ENCODE data around the gene TMEM80.
A peak's percentile ranks its signal among the peaks of the same experiment; 100 is the strongest.

The TMEM80 gene

GRCh38 chr11:724778-725386 lies 29.3 kb downstream of the TMEM80 start:
- Histone ChIP-seq H2AFZ (ENCODE audit: low read length) (no peak overlapping the region), H2AK5ac (ENCODE audit: low read depth, low read length) (peak overlapping the region; percentile 93), H3K79me1 (ENCODE audit: low read depth, low read length) (no peaks in the 10 kb centered on the region), H4K91ac (ENCODE audit: low read depth, low read length, poor library complexity) (no peak overlapping the region), H3K18ac (ENCODE audit: low read length) (peak overlapping the region; percentile 80), H3K4me2 (ENCODE audit: insufficient read depth, low read length, poor library complexity, severe bottlenecking) (no peak overlapping the region), H3K4ac (ENCODE audit: low read length) (no peak overlapping the region), H4K8ac (ENCODE audit: low read depth, low read length) (peak overlapping the region; percentile 43), H3K14ac (ENCODE audit: low read length) (no peak overlapping the region), H3K9ac (ENCODE audit: low read depth, low read length, poor library complexity) (no peak overlapping the region), H3K9me3 (replicated peaks in 1 of 2; ENCODE audit: control insufficient read depth in 2 of 2, insufficient read depth in 1 of 2, low read depth in 1 of 2, low read length in 2 of 2) (no peaks in the 10 kb centered on the region), H2BK5ac (ENCODE audit: low read length) (peak overlapping the region; percentile 60), H2BK120ac (ENCODE audit: low read depth, low read length) (peak overlapping the region; percentile 3), H3K27me3 (ENCODE audit: control insufficient read depth in 3 of 3, insufficient read depth in 3 of 3, low read depth in 1 of 3, low read length in 3 of 3) (peaks cover 5 to 75% (median 48%) of the 10 kb centered on the region in 3 experiments), H3K27ac (replicated peaks; ENCODE audit: low read length) (no peak overlapping the region), H3K4me3 (ENCODE audit: low read length in 2 of 2) (no peak overlapping the region), H3K23ac (ENCODE audit: low read depth, low read length, poor library complexity) (peak overlapping the region; percentile 85), H3K4me1 (ENCODE audit: control insufficient read depth in 2 of 2, insufficient read depth in 1 of 2, low read depth in 1 of 2, low read length in 2 of 2) (peaks cover 10 to 14% of the 10 kb centered on the region in 2 donors), H3K36me3 (replicated peaks in 1 of 2; ENCODE audit: control insufficient read depth in 2 of 2, insufficient read depth in 2 of 2, low read length in 2 of 2) (no peaks in the 10 kb centered on the region), H2BK12ac (ENCODE audit: low read length) (no peak overlapping the region), H2BK15ac (ENCODE audit: low read length) (peak overlapping the region; percentile 69)
- DNase-seq (ENCODE audit: low spot score) = no peak
- WGBS, 2 donors (ENCODE audit: extremely low coverage in 2 of 2, insufficient read length in 2 of 2, insufficient replicate concordance in 1 of 2) = no CpG with 5 or more reads among the region's 18 CpGs

GRCh38 chr11:725624-726202 lies 30.1 kb downstream of the TMEM80 start:
- H3K4ac ChIP-seq (ENCODE audit: low read length) = no peak overlapping the region
- H2BK15ac ChIP-seq (ENCODE audit: low read length) = peak overlapping the region; percentile 58
- H3K14ac ChIP-seq (ENCODE audit: low read length) = no peak overlapping the region
- H3K36me3 ChIP-seq (replicated peaks in 1 of 2; ENCODE audit: control insufficient read depth in 2 of 2, insufficient read depth in 2 of 2, low read length in 2 of 2) = no peaks in the 10 kb centered on the region
- DNase-seq (ENCODE audit: low spot score) = no peak
- no peak overlapping the region for H4K91ac ChIP-seq (ENCODE audit: low read depth, low read length, poor library complexity)
- peak overlapping the region; percentile 89 for H3K18ac ChIP-seq (ENCODE audit: low read length)
- no peaks in the 10 kb centered on the region for H3K9me3 ChIP-seq (replicated peaks in 1 of 2; ENCODE audit: control insufficient read depth in 2 of 2, insufficient read depth in 1 of 2, low read depth in 1 of 2, low read length in 2 of 2)
- H3K9ac ChIP-seq (ENCODE audit: low read depth, low read length, poor library complexity) = peak overlapping the region; percentile 77
- no peak overlapping the region for H2BK5ac ChIP-seq (ENCODE audit: low read length)
- H3K4me1 ChIP-seq (ENCODE audit: control insufficient read depth in 2 of 2, insufficient read depth in 1 of 2, low read depth in 1 of 2, low read length in 2 of 2) = peaks cover 10% of the 10 kb centered on the region in 2 donors
- WGBS, 2 donors (ENCODE audit: extremely low coverage in 2 of 2, insufficient read length in 2 of 2, insufficient replicate concordance in 1 of 2) = no CpG with 5 or more reads among the region's 53 CpGs
- H3K79me1 ChIP-seq (ENCODE audit: low read depth, low read length) = no peaks in the 10 kb centered on the region
- H3K27me3 ChIP-seq (ENCODE audit: control insufficient read depth in 3 of 3, insufficient read depth in 3 of 3, low read depth in 1 of 3, low read length in 3 of 3) = peaks cover 3 to 66% (median 41%) of the 10 kb centered on the region in 3 experiments
- peak overlapping the region in 1 of 2 donors; percentile 69 for H3K4me3 ChIP-seq (ENCODE audit: low read length in 2 of 2)
- no peak overlapping the region for H3K27ac ChIP-seq (replicated peaks; ENCODE audit: low read length)
- H3K4me2 ChIP-seq (ENCODE audit: insufficient read depth, low read length, poor library complexity, severe bottlenecking) = peak overlapping the region; percentile 89
- peak overlapping the region; percentile 80 for H2AK5ac ChIP-seq (ENCODE audit: low read depth, low read length)
- H3K23ac ChIP-seq (ENCODE audit: low read depth, low read length, poor library complexity) = peak overlapping the region; percentile 85
- no peak overlapping the region for H2BK12ac ChIP-seq (ENCODE audit: low read length)
- H4K8ac ChIP-seq (ENCODE audit: low read depth, low read length) = peak overlapping the region; percentile 4
- peak overlapping the region; percentile 84 for H2AFZ ChIP-seq (ENCODE audit: low read length)
- no peak overlapping the region for H2BK120ac ChIP-seq (ENCODE audit: low read depth, low read length)

GRCh38 chr11:726278-727220 lies 30.9 kb downstream of the TMEM80 start:
- peak overlapping the region; percentile 94 for H3K18ac ChIP-seq (ENCODE audit: low read length)
- WGBS, 2 donors (ENCODE audit: extremely low coverage in 2 of 2, insufficient read length in 2 of 2, insufficient replicate concordance in 1 of 2) = no CpG with 5 or more reads among the region's 61 CpGs
- peak overlapping the region; percentile 81 for H3K9ac ChIP-seq (ENCODE audit: low read depth, low read length, poor library complexity)
- peaks cover 10% of the 10 kb centered on the region in 2 donors for H3K4me1 ChIP-seq (ENCODE audit: control insufficient read depth in 2 of 2, insufficient read depth in 1 of 2, low read depth in 1 of 2, low read length in 2 of 2)
- peaks cover 3 to 59% (median 41%) of the 10 kb centered on the region in 3 experiments for H3K27me3 ChIP-seq (ENCODE audit: control insufficient read depth in 3 of 3, insufficient read depth in 3 of 3, low read depth in 1 of 3, low read length in 3 of 3)
- peak overlapping the region in 1 of 2 donors; percentile 58 for H3K4me3 ChIP-seq (ENCODE audit: low read length in 2 of 2)
- H3K79me1 ChIP-seq (ENCODE audit: low read depth, low read length) = no peaks in the 10 kb centered on the region
- H3K4ac ChIP-seq (ENCODE audit: low read length) = no peak overlapping the region
- H2BK12ac ChIP-seq (ENCODE audit: low read length) = peak overlapping the region; percentile 10
- H2BK15ac ChIP-seq (ENCODE audit: low read length) = peak overlapping the region; percentile 49
- no peaks in the 10 kb centered on the region for H3K36me3 ChIP-seq (replicated peaks in 1 of 2; ENCODE audit: control insufficient read depth in 2 of 2, insufficient read depth in 2 of 2, low read length in 2 of 2)
- peak overlapping the region; percentile 63 for H3K14ac ChIP-seq (ENCODE audit: low read length)
- peak overlapping the region; percentile 43 for H4K8ac ChIP-seq (ENCODE audit: low read depth, low read length)
- H2BK120ac ChIP-seq (ENCODE audit: low read depth, low read length) = peak overlapping the region; percentile 81
- peak overlapping the region; percentile 24 for H2BK5ac ChIP-seq (ENCODE audit: low read length)
- H3K23ac ChIP-seq (ENCODE audit: low read depth, low read length, poor library complexity) = peak overlapping the region; percentile 95
- no peak overlapping the region for H4K91ac ChIP-seq (ENCODE audit: low read depth, low read length, poor library complexity)
- no peaks in the 10 kb centered on the region for H3K9me3 ChIP-seq (replicated peaks in 1 of 2; ENCODE audit: control insufficient read depth in 2 of 2, insufficient read depth in 1 of 2, low read depth in 1 of 2, low read length in 2 of 2)
- peak overlapping the region; percentile 80 for H2AK5ac ChIP-seq (ENCODE audit: low read depth, low read length)
- peak overlapping the region; percentile 89 for H3K4me2 ChIP-seq (ENCODE audit: insufficient read depth, low read length, poor library complexity, severe bottlenecking)
- H2AFZ ChIP-seq (ENCODE audit: low read length) = peak overlapping the region; percentile 84
- DNase-seq (ENCODE audit: low spot score) = no peak
- H3K27ac ChIP-seq (replicated peaks; ENCODE audit: low read length) = no peak overlapping the region
